Measurements from ENCODE around the gene TRAPPC10.

The TRAPPC10 gene

DNA sequence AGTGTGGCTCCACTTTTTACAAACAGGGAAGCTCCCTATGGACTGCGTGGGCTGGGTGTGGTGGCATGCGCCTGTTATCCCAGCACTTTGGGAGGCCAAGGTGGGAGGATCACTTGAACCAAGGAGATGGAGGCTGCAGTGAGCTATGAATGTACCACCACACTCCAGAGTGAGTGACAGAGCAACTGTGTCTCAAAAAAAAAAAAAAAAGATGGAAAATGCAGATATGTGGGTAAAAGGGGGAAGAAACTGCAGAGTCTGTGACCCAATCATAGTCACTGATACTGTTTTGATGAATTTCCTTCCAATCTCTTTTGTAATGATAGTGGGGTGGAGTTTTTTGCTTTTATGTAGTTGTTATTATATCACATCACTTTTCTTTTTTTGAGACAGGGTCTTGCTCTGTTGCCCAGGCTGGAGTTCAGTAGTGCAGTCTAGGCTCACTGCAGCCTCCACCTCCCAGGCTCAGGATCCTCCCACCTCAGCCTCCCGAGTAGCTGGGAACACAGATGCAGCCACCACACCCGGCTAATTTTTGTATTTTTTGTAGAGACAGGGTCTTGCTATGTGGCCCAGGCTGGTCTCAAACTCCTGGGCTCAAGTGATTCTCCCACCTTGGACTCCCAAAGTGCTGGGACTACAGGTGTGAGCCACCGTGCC, 8.7 kb upstream of the TRAPPC10 start:
- no peak for DNase-seq (ENCODE audit: low read depth in 4 of 4, low spot score in 1 of 4)

DNA sequence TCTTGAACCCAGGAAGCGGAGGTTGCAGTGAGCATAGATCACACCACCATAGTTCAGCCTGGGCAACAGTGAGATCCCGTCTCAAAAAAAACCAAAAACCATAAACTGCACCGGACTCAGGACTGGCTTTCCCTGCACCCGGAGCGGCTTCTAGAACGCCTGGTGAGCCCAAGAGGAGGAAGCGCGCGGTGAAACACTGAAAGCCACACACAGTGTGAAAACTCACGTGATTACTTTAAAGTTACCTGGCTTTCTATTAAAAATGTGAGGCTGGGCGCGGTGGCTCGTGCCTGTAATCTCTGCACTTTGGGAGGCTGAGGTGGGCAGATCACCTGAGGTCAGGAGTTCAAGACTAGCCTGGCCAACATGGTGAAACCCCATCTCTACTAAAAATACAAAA, 7.0 kb upstream of the TRAPPC10 start:
- DNase-seq (ENCODE audit: low read depth in 4 of 4, low spot score in 1 of 4) = no peak

DNA sequence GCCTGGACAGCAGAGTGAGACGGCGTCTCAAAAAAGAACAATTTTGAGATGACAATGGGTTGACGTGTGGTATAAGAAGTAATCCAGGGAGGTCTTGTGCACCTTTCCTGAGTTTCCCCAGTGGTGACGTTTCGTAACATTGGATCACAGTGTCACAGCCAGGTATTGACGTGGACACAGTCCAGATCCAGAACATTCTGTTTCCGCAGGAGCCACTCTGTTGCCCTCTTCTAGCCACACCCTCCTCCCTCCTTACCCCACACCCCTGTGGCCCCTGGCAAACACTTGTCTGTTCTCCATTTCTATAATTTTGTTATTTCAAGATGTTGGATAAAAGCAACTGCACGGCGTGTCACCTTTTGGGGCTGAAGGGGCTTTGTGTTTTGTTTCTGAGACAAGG, 6.5 kb upstream of the TRAPPC10 start:
- no peak for DNase-seq (ENCODE audit: low read depth in 4 of 4, low spot score in 1 of 4)

DNA sequence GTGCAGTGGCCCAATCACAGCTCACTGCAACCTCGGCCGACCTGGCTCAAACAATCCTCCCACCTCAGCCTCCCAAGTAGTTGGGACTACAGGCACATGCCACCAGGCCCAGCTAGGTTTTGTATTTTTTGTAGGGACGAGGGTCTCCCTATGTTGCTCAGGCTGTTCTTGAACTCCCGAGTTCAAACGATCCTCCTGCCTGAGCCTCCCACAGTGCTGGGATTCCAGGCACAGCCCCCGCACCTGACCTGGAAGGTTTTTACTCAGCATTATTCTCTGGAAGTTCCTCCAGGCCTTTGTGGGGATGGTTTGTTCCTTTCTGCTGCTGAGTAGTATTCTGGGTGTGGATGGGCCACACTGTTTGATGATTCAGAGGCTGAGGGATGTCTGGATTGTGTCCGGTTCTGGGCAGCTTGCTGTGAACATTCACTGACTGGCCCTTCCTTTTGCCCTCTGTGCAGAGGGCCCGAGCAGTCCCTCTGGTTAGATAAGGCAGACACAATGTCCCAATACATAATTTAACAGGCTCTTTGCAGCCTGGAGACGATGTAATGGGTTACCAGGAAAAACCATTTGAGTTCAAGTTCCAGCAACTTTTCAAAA, 6.0 kb upstream of the TRAPPC10 start:
- no peak for DNase-seq (ENCODE audit: low read depth in 4 of 4, low spot score in 1 of 4)

DNA sequence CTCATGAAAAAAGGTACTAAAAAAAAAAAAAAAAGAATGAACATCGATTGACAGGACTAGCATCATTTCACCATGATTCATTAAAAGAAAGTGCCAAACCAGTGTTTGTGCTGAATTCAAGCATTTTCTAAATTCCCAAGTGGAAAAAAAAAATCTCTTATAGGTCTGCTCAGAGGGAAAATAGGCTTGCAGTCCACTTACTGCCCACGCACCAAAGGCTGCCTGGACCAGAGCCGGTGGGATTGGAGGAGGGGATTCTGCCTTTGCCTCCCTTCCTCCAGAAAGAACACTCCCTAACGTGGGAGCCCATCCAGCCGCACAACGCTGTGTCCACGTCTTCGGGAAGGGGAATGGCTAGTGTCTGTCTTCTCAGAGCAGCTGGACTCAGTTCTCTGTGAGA, 5.5 kb upstream of the TRAPPC10 start:
- DNase-seq (ENCODE audit: low read depth in 4 of 4, low spot score in 1 of 4) = no peak

DNA sequence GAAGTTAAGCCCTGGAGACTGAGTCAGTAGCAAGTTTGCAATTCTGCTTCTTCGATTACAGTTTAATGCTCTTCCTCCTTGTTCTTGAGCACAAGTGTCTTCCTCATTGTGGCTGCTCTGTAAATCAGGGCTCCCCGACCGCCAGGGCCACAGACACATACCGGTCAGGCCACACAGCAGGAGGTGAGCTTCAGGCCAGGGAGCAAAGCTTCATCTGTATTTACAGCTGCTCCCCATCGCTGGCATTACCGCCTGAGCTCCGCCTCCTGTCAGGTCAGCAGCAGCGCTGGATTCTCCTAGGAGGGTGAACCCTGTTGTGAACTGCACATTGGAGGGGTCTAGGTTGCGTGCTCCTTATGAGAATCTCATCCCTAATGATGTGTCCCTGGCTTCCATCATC, 1.7 kb upstream of the TRAPPC10 start:
- no peak for DNase-seq (ENCODE audit: low read depth in 4 of 4, low spot score in 1 of 4)

DNA sequence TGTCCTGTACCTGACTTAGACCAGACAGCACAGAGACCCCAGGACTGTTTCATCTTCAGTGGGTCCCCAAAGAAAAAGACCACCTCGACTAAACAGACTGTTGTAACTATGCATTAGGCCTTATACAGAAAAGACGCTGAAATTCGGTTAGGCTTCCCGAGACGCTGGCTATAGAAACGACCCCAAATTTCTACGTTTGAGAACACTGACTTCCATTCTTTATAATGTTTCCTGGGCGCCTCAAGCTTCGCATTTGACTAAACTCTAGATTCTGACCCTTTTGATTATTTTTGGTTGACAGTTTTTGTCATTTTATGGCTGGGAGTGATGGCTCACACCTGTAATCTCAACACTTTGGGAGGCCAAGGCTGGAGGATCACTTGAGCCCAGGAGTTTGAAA, 986 bp upstream of the TRAPPC10 start:
- DNase-seq (ENCODE audit: low read depth in 4 of 4, low spot score in 1 of 4) = no peak

DNA sequence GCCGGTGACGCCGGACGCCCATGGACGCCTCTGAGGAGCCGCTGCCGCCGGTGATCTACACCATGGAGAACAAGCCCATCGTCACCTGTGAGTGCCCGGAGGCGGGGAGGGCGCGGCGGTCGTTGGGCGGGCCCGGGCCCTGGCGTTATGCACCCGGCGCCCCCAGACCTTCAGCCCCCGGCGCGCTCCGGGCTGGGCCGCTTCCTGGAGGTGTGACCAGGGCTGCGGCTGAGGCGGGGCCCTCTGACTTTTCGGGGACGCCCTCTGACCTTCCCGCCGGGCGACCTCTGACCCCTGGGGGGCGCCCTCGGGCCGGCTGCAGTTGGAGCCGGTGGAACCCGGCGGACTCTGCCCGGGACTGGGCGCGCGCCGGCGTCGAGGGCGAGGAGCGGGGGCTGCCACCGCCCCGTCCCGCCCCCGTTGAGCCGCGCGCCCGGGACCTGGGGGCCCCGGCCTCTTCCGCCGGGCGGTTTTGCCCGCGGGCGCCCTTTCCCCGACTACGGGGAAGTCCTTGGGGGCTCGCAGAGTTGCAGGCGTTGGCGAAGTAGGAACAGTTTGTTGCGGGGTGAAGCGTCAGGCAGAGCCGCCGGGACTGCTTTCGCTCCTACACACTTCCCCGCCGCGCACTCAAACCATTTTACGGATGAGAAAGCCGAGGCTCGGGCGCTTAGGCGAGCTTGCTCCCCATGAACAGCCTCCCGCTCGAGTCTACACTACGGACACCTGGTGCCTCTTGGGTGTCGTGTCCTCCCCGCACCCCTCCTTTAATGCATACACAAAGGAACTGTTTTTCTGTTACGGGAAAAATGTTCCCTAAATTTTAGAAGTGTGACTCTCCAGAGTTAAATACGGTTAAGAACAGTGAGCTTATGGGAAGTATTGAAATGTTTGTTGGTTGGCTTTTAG, 618 bp downstream of the TRAPPC10 start:
- peak; percentile 42 to 85 (median 68) for DNase-seq (ENCODE audit: low read depth in 4 of 4, low spot score in 1 of 4)

DNA sequence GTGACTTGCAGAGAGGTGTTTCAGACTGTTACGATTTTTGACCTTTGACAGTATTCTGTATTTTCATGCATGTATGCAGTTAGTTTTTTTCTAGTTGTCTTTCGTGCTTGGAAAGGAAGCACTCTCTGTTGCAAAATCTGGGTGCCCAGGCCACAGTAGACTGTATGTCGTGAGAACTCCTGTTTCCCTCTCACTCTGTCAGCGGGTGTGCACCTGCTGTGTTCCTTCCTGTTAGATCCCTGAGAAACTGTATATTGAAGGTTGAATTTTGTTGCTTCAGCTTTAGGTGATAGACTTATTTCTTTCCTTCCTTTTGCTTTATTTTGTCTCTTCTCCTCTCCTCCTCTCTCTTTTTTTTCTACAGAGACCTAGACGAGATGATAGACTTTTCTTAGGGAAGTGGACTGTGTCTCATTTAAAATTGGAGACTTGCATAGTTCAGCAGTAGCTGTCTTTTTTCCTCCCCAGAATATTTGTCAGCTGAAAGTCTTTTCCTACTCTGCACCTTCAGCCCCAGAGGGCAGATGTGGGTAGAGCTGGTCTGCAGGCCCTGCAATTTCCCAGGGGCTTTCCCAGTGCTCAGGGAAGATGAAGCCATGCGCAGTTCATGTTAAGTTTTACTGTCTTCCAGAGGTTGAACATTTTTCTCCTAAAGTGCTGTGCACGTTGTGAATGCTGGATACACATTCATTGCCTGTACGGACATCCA, 1.4 kb downstream of the TRAPPC10 start:
- DNase-seq (ENCODE audit: low read depth in 4 of 4, low spot score in 1 of 4) = peak in 2 of 4 experiments; percentile 15 to 28

DNA sequence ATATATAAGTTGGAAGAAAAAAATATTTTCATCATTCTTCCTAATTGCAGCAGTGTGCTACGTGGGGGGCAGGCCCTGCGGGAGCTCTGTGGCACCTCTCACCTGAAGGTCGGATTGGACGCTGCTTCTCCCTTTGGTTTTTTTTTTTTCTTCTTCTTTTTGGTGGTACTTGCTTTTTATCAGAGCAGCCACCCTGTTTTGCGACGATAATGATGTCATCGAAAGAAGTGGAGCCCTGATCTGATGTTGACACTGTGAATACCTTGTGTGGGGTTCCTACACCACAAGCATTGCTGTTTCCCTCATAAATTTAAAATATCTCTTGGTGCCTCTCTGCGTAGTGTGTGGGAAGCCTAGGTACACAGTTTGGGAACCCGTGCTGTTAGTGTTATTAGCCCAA, 5.5 kb downstream of the TRAPPC10 start:
- no peak for DNase-seq (ENCODE audit: low read depth in 4 of 4, low spot score in 1 of 4)

DNA sequence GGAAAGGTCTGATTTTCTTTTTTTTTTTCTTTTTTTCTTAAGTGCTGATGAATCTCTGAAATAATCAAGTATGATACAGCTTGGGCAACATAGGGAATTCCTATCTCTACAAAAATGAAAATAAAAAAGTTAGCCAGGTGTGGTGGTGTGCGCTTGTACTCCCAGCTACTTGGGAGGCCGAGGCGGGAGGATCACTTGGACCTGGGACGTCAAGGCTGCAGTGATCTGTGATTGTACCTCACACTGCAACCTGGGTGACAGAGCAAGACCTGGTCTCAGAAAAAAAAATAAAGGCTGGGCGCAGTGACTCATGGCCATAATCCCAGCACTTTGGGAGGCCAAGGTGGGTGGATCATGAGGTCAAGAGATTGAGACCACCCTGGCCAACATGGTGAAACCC, 6.0 kb downstream of the TRAPPC10 start:
- no peak for DNase-seq (ENCODE audit: low read depth in 4 of 4, low spot score in 1 of 4)

DNA sequence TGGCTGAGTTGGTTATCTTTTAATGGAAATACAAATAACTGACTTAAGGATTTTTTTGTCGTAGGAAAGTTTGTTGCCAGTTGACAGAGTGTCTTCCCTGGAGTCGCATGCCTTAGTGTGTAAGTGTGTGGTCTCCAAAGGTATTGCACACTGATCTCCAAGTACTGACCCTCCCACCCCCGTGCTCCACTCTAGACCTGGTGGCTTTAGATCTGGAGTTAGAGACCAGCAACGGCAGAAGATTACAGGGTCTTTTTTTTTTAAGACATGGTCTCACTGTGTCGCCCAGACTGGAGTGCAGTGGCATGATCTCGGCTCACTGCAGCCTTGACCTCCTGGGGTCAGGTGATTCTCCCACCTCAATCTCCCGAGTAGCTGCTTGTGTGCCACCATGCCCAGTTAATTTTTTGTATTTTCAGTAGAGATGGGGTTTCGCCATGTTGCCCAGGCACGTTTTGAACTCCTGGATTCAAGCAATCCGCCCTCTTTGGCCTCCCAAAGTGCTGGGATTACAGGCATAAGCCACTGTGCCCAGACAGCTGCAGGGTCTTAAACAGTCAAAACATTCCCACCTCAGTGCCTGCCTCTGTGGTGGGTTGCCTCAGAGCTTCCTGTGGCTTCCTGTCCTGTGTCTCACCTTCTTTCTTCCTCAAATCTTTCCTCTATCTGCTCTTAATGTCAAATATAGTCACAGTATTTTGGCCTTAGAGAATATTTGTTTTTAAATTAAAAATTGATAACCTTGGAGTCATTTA, 6.9 kb downstream of the TRAPPC10 start:
- DNase-seq (ENCODE audit: low read depth in 4 of 4, low spot score in 1 of 4) = no peak

DNA sequence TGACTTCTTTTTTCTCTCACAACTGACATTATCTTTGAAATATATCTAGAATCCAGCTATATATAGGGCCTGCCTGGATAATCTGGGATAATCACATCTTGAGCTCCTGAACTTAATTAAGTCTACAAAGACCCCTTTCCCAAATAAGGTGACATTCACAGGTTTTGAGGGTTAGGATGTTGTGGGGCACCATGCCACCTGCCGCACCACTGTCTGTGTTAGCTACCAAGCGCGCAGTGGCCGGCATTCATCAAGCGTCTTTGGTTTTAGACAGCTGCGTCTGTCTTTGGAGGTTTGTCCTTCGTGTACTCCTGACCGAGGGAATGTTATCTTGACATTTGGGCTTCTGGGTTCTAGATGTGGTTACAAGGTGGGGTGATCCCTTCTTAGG, 7.5 kb downstream of the TRAPPC10 start:
- DNase-seq (ENCODE audit: low read depth in 4 of 4, low spot score in 1 of 4) = no peak

DNA sequence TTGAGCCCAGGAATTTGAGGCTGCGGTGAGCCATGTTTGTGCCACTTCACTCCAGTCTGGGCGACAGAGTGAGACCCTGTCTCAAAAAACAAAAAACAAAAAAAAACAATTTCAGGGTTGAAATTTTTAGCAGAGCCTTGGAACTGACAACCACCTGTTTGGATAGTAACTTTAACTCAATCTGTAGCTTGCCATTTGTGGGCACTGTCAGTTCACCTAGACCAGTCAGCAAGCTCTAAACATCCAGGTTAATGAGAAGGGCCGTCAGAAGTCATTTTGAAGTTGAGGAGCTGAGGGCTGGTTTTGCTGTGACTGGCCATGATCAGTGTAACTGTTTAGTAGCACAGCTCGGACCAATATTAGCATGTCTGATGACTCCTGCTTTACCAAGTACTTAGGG, 8.4 kb downstream of the TRAPPC10 start:
- no peak for DNase-seq (ENCODE audit: low read depth in 4 of 4, low spot score in 1 of 4)

DNA sequence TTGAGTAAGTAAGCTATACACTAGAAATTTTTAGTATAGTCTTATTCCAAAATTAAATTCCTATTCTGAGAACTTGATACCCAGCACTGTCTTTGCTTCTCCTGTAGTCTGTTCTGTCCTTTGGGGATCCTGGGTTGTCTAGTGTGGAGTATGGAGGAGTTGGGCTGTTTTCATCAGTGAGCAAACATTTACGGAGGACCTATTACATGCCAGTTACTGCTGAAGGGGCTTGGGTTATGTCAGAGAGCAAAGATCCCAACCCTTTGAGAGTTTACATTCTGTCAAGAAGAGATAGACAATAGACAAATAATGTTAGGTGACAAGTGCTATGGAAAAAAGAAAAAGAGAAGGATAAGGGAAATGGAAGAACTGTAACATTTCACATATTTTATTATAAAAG, 9.0 kb downstream of the TRAPPC10 start:
- no peak for DNase-seq (ENCODE audit: low read depth in 4 of 4, low spot score in 1 of 4)

DNA sequence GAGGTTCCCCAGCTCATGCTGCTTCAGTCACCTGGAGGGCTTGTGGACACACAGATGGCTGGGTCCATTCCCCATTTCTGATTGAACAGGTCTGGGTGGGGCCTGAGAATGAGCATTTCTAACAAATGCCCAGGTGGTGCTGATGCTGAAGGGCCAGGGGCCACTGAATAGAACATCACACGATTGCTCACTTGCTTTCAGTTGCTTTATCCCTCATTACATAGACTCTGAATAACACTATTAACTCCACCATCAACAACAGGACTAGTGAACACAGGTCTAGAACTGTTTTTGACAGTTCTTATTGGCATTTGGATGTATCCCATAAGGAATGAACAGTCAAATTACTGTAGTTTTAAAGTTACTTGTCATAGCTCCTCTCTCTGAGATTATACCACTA, 12.1 kb downstream of the TRAPPC10 start:
- DNase-seq (ENCODE audit: low read depth in 4 of 4, low spot score in 1 of 4) = no peak

DNA sequence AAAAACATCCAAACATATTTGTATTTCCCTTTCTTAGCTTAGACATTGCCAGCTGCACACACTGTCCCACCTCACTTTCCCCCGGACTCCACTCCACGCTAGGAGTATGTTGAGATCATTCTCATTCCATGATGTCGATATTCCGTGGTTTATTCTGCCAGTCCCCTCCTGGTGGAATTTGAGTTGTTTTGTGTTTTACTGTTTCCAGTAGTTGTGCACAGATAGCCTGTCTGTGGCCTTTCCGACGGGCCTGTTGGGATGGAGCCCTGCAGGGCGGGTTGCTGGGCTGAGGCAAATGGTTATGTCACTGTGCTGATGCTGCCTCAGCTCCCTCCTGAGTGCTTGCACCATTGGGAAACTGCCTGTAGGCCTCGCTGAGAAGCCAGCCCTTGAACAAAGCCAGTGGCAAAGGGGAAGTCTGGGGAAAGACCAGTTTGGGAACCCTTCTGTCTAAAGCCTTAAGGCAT, 12.8 kb downstream of the TRAPPC10 start:
- no peak for DNase-seq (ENCODE audit: low read depth in 4 of 4, low spot score in 1 of 4)

DNA sequence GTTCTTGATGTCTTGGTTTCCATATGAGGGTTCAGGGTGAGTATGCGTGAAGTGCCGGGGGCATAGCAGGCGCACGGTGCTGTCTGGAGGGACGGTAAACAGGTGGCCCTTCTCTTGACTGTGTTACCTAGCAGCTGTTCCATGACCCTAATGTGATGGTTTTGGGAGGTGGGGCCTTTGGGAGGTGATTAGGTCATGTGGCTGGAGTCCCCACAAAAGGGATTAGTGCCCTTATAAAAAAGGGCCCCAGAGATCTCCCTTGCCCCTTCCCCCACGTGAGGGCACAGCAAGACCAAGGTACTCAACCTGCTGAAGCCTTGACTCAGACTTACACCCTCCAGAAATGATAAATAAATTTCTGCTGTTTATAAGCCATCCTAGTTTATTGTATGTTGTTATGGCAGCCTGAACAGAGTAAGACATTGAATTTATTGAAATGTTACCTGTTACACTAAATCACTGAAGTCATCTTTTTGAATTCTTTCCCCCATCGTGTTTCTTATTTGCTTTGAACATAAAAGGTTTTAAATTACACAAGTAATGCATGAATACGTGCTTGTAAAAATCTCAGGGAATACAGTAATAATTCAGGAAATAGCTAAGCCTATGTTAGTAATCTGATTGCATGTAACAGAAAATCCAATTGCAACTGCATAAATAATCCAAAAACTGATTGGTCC, 15.6 kb downstream of the TRAPPC10 start:
- DNase-seq (ENCODE audit: low read depth in 4 of 4, low spot score in 1 of 4) = no peak

DNA sequence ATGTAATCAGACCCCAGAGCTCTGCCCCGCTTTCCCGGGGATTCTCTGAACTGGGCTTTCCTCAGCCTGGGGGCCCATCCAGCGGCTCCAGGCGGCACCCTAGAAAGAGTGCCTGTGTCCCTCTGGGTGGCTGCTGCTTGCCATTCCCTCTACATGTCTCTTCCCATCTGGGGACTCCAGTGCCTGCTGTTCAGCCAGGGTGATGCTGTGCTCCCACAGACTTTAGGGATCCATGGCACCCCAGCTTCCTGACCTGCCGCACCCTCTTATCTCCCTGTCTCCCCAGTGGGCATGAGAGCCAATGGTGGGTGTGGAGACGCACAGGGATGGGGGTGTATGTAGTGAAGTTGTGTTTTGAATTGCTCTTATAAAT, 16.2 kb downstream of the TRAPPC10 start:
- DNase-seq (ENCODE audit: low read depth in 4 of 4, low spot score in 1 of 4) = no peak

DNA sequence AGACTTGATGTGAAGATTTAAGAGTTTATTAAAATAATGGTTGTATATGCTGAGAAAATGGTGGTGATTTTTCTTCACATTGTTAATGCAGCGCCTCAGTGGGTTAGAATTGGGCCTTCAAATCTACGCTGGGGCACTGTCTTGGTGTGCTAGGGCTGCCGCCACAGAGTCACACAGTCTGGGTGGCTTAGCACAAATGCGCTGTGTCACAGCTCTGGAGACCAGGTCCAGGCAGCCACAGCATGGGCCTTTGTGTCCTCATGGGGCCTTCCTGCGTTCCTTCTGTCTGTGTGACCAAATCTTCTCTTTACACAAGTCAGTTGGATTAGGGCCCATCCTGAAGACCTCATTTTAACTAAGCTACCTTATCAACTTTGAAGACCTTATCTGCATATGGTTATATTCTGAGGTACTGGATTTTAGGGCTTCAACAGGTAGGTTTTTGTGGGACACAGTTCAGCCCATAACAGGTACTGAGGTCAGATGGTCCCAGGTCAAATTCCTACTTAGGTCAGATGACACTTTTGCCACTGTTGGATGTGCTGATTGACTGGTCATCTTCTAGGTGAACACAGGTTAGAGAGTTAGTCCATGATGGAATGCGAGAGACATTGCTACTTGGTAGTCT, 17.5 kb downstream of the TRAPPC10 start:
- DNase-seq (ENCODE audit: low read depth in 4 of 4, low spot score in 1 of 4) = no peak

Data from stimulated activated CD4-positive, alpha-beta T cell treated with anti-CD3 and anti-CD28 coated beads, Interleukin-1b, Interleukin-23, amount 100 ng/mL, for 24 hours (primary cell).